ENCODE results near the gene GRIK3. TPM values are rescaled to one million over a fixed set of nuclear protein-coding genes. Genes with fewer than 3 reads are reported as not detected.

GRIK3 gene
- total and polyA plus RNA-seq, 7 experiments from 2014 or later = not detected

DNA sequence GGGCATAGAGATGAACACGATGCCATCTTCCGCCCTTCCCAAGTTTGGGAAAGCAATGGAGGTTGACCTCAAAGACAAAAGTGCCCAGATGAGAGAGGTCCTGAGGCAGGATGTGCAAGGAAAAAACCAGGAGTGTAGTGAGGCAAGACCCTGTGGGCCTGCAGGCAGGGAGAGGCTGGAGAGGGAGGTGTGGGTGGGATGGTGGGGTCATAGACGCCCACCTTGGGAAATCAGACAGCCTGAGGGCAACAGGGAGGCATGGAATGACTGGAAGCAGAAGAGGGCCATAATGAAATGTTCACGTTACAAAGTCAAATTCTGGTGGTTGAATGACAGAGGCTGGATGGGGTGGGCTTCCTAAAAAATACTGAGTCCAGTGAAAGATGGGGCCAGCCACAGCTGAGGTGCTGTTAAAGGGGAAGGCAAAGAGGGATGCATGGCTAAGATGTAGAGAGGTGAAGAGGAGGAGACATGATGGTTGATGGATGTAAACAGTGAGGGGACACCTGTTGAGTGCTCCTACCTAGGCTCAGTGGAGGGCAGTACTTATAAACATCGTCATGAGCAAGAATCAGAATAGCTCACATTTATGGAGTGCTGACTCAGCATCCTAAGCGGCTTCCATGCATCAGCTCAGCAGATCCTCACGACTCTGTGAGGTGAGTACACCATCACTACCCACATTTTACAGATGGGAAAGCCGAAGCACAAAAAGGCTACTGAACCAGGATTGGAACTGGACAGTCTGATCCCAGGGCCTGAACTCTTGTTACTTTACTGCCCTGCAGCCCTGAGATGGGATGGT, 42.0 kb downstream of the GRIK3 start:
- ATAC-seq (no peak), DNase-seq (no peak)
- no peak overlapping the region for H3K4me3 ChIP-seq (ENCODE audit: low read length)
- Mint-ChIP-seq H3K4me1 (peaks cover 0 to 1% (median 0%) of the 10 kb centered on the region in 7 donors), H3K27ac (peak overlapping the region in 1 of 9 donors; percentile 34), H3K36me3 (no peaks in the 10 kb centered on the region), H3K27me3 (peaks cover 2 to 39% (median 22%) of the 10 kb centered on the region in 5 donors), H3K9me3 (peaks cover 0 to 2% (median 0%) of the 10 kb centered on the region in 11 donors), H3K4me3 (peak overlapping the region in 1 of 10 donors; percentile 46)
- intact Hi-C loops (cut with micrococcal nuclease) = no loop called here
- ChIA-PET CTCF (no interaction called here), POLR2A (no interaction called here)
- no peaks in the 10 kb centered on the region for H3K36me3 ChIP-seq (ENCODE audit: control insufficient read depth in 2 of 3, insufficient read depth in 3 of 3, low read length in 3 of 3)
- no peaks in the 10 kb centered on the region for H3K27me3 ChIP-seq (ENCODE audit: control insufficient read depth in 2 of 2, insufficient read depth in 2 of 2, low read length in 2 of 2)
- H3K4me1 ChIP-seq (ENCODE audit: control insufficient read depth in 2 of 2, insufficient read depth in 2 of 2, low read length in 2 of 2) = no peaks in the 10 kb centered on the region
- H3K27ac ChIP-seq (ENCODE audit: low read depth, low read length) = no peak overlapping the region
- H3K9me3 ChIP-seq (ENCODE audit: control insufficient read depth in 2 of 3, low read length in 3 of 3) = no peaks in the 10 kb centered on the region

DNA sequence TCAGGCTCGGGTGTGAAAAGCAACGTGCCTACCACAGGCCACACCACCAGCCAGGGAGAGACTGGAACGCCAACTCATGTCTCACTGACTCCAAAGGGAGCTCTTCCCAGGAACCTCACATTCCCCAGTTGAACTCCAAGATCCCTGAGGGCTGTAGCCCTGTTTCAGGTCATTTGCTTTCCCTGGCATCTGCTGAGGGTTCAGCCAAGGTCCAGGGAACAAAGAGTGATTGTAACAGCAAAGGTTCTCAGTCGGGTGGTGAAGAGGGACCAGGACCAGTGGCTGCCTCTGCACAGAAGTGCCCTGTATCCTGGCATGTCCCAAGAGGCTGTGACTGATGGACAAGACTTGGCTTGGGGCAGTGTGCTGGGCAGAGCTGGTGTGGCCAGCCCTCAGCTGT, 42.8 kb downstream of the GRIK3 start:
- no peaks in the 10 kb centered on the region for H3K27me3 ChIP-seq (ENCODE audit: control insufficient read depth in 2 of 2, insufficient read depth in 2 of 2, low read length in 2 of 2)
- ChIA-PET POLR2A (no interaction called here), CTCF (no interaction called here)
- Mint-ChIP-seq H3K4me1 (peaks cover 0 to 1% (median 0%) of the 10 kb centered on the region in 7 donors), H3K9me3 (peaks cover 0 to 2% (median 0%) of the 10 kb centered on the region in 11 donors), H3K27me3 (peaks cover 2 to 32% (median 15%) of the 10 kb centered on the region in 5 donors), H3K4me3 (no peak overlapping the region), H3K36me3 (no peaks in the 10 kb centered on the region), H3K27ac (no peak overlapping the region)
- ATAC-seq = no peak
- intact Hi-C loops (cut with micrococcal nuclease) = no loop called here
- H3K4me3 ChIP-seq (ENCODE audit: low read length) = no peak overlapping the region
- H3K4me1 ChIP-seq (ENCODE audit: control insufficient read depth in 2 of 2, insufficient read depth in 2 of 2, low read length in 2 of 2) = no peaks in the 10 kb centered on the region
- no peaks in the 10 kb centered on the region for H3K9me3 ChIP-seq (ENCODE audit: control insufficient read depth in 2 of 3, low read length in 3 of 3)
- DNase-seq = no peak
- no peak overlapping the region for H3K27ac ChIP-seq (ENCODE audit: low read depth, low read length)
- H3K36me3 ChIP-seq (ENCODE audit: control insufficient read depth in 2 of 3, insufficient read depth in 3 of 3, low read length in 3 of 3) = no peaks in the 10 kb centered on the region

DNA sequence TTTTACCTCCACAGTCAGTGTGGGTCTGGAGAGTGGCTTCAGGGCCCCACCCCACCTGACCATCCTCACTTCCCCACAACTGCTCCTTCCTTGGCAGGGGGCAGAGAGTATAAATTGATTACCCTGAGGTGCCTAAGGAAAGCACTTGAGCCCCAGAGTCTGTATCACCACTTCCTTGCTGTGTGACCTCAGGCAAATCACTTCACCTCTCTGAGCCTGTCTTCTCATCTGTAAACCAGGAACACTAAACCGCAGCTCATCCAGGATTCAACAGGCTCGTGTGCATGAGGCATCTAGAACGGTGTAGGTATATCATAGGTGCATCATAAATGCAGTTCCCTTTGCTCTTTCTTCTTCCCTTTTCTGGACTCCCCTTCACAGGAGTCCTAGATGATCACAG, 43.4 kb downstream of the GRIK3 start:
- no peaks in the 10 kb centered on the region for H3K4me1 ChIP-seq (ENCODE audit: control insufficient read depth in 2 of 2, insufficient read depth in 2 of 2, low read length in 2 of 2)

DNA sequence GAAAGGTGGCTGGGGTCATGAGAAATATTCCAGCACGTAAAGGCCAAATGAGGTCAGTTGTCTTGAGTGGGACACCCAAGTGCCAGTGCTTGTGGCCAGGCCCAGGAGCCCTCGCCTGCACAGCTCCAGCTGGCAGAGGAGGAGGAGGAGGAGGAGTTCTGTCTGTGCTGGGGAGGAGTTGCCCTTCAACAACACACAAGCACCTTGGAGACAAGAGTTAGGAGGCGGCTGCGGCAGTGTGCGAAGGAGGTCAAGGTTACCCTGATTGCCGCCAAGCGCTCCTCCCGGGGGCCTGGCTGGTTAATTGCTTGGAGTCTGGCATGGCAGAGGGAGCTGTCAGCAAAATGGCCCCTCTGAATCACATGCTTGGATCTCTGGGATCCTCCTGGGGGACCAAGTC, 45.1 kb downstream of the GRIK3 start:
- intact Hi-C loops (cut with micrococcal nuclease) = no loop called here
- H3K9me3 Mint-ChIP-seq = peaks cover 0 to 2% (median 0%) of the 10 kb centered on the region in 11 donors
- no peaks in the 10 kb centered on the region for H3K36me3 ChIP-seq (ENCODE audit: control insufficient read depth in 2 of 3, insufficient read depth in 3 of 3, low read length in 3 of 3)
- ATAC-seq (no peak), DNase-seq (no peak)
- H3K27me3 ChIP-seq (ENCODE audit: control insufficient read depth in 2 of 2, insufficient read depth in 2 of 2, low read length in 2 of 2) = no peaks in the 10 kb centered on the region
- no peak overlapping the region for H3K27ac Mint-ChIP-seq
- no peak overlapping the region for H3K4me3 ChIP-seq (ENCODE audit: low read length)
- no peaks in the 10 kb centered on the region for H3K36me3 Mint-ChIP-seq
- H3K4me1 Mint-ChIP-seq = peaks cover 0 to 1% (median 0%) of the 10 kb centered on the region in 7 donors
- no peak overlapping the region for H3K4me3 Mint-ChIP-seq
- ChIA-PET POLR2A (no interaction called here), CTCF (no interaction called here)
- H3K4me1 ChIP-seq (ENCODE audit: control insufficient read depth in 2 of 2, insufficient read depth in 2 of 2, low read length in 2 of 2) = no peaks in the 10 kb centered on the region
- peaks cover 2 to 32% (median 15%) of the 10 kb centered on the region in 5 donors for H3K27me3 Mint-ChIP-seq
- H3K9me3 ChIP-seq (ENCODE audit: control insufficient read depth in 2 of 3, low read length in 3 of 3) = no peaks in the 10 kb centered on the region
- no peak overlapping the region for H3K27ac ChIP-seq (ENCODE audit: low read depth, low read length)

More for the DNA sequence above, 43.4 kb downstream of the GRIK3 start:
- Histone ChIP-seq H3K27ac (ENCODE audit: low read depth, low read length) (no peak overlapping the region), H3K4me3 (ENCODE audit: low read length) (no peak overlapping the region), H3K9me3 (ENCODE audit: control insufficient read depth in 2 of 3, low read length in 3 of 3) (no peaks in the 10 kb centered on the region), H3K36me3 (ENCODE audit: control insufficient read depth in 2 of 3, insufficient read depth in 3 of 3, low read length in 3 of 3) (no peaks in the 10 kb centered on the region), H3K27me3 (ENCODE audit: control insufficient read depth in 2 of 2, insufficient read depth in 2 of 2, low read length in 2 of 2) (no peaks in the 10 kb centered on the region)
- no peak for DNase-seq
- POLR2A ChIA-PET = no interaction called here
- CTCF ChIA-PET = no interaction called here
- H3K27ac Mint-ChIP-seq = no peak overlapping the region
- H3K4me3 Mint-ChIP-seq = no peak overlapping the region
- peaks cover 2 to 30% (median 13%) of the 10 kb centered on the region in 5 donors for H3K27me3 Mint-ChIP-seq
- no peak for ATAC-seq
- H3K36me3 Mint-ChIP-seq = no peaks in the 10 kb centered on the region
- H3K4me1 Mint-ChIP-seq = peaks cover 0 to 1% (median 0%) of the 10 kb centered on the region in 7 donors
- intact Hi-C loops (cut with micrococcal nuclease) = no loop called here
- H3K9me3 Mint-ChIP-seq = peaks cover 0 to 2% (median 0%) of the 10 kb centered on the region in 11 donors

DNA sequence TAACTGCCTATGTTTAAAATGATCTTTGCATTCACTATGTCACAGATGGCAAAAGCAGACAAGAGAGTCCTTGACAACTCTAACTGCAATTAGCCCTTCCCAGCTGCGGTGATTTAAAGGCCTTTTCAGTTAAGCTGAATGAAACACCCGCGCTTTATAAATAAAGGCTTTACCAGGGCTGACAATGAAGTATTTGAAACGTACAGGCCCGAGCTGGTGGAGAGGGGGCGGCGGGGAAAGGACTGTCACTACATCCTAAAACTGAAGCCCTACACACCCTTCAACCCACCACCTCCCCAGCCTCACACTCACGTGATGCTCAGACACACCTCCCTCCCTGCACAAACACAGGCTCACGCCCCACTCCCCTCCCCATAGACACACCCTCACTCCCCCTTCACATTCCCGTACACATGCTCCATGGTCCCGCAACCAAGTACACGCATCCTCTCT, 45.5 kb downstream of the GRIK3 start:
- H3K27me3 Mint-ChIP-seq = peaks cover under 1 to 32% (median 15%) of the 10 kb centered on the region in 5 donors
- Histone ChIP-seq H3K27ac (ENCODE audit: low read depth, low read length) (no peak overlapping the region), H3K36me3 (ENCODE audit: control insufficient read depth in 2 of 3, insufficient read depth in 3 of 3, low read length in 3 of 3) (no peaks in the 10 kb centered on the region), H3K27me3 (ENCODE audit: control insufficient read depth in 2 of 2, insufficient read depth in 2 of 2, low read length in 2 of 2) (no peaks in the 10 kb centered on the region), H3K4me1 (ENCODE audit: control insufficient read depth in 2 of 2, insufficient read depth in 2 of 2, low read length in 2 of 2) (no peaks in the 10 kb centered on the region), H3K4me3 (ENCODE audit: low read length) (no peak overlapping the region), H3K9me3 (ENCODE audit: control insufficient read depth in 2 of 3, low read length in 3 of 3) (no peaks in the 10 kb centered on the region)
- no peak overlapping the region for H3K27ac Mint-ChIP-seq
- H3K9me3 Mint-ChIP-seq = peaks cover 0 to 2% (median 0%) of the 10 kb centered on the region in 11 donors
- intact Hi-C loops (cut with micrococcal nuclease) = no loop called here
- no peak for ATAC-seq
- H3K36me3 Mint-ChIP-seq = no peaks in the 10 kb centered on the region
- CTCF ChIA-PET = no interaction called here
- POLR2A ChIA-PET = no interaction called here
- no peak overlapping the region for H3K4me3 Mint-ChIP-seq
- no peak for DNase-seq
- peaks cover 0 to 1% (median 0%) of the 10 kb centered on the region in 7 donors for H3K4me1 Mint-ChIP-seq

DNA sequence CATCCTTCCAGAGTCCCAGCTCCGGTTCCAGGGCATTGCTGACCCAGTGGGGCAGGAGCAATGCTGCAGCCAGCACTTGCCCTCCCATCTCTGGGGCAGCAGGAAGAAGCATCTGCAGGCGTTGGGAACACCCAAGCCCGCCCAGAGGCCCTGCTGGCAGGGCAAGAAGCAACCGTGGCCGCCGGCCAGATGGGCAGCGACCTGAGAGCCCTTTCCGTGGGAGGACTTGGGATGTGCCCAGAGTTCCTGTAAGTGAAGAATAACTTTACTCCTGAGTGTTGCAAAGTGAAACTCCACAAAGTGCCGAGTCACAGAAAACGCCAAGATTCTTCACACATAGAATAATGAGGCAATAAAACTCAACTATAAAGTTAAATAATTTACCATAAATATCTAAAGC, 46.0 kb downstream of the GRIK3 start:
- ChIA-PET CTCF (no interaction called here), POLR2A (no interaction called here)
- Mint-ChIP-seq H3K27ac (no peak overlapping the region), H3K4me3 (no peak overlapping the region), H3K27me3 (peaks cover 0 to 32% (median 16%) of the 10 kb centered on the region in 5 donors), H3K9me3 (peaks cover 0 to 2% (median 0%) of the 10 kb centered on the region in 11 donors), H3K36me3 (no peaks in the 10 kb centered on the region), H3K4me1 (peaks cover 0 to 1% (median 0%) of the 10 kb centered on the region in 7 donors)
- no peaks in the 10 kb centered on the region for H3K4me1 ChIP-seq (ENCODE audit: control insufficient read depth in 2 of 2, insufficient read depth in 2 of 2, low read length in 2 of 2)
- H3K4me3 ChIP-seq (ENCODE audit: low read length) = no peak overlapping the region
- no peaks in the 10 kb centered on the region for H3K27me3 ChIP-seq (ENCODE audit: control insufficient read depth in 2 of 2, insufficient read depth in 2 of 2, low read length in 2 of 2)
- H3K36me3 ChIP-seq (ENCODE audit: control insufficient read depth in 2 of 3, insufficient read depth in 3 of 3, low read length in 3 of 3) = no peaks in the 10 kb centered on the region
- DNase-seq = no peak
- ATAC-seq = no peak
- H3K27ac ChIP-seq (ENCODE audit: low read depth, low read length) = no peak overlapping the region
- H3K9me3 ChIP-seq (ENCODE audit: control insufficient read depth in 2 of 3, low read length in 3 of 3) = no peaks in the 10 kb centered on the region
- intact Hi-C loops (cut with micrococcal nuclease) = no loop called here

DNA sequence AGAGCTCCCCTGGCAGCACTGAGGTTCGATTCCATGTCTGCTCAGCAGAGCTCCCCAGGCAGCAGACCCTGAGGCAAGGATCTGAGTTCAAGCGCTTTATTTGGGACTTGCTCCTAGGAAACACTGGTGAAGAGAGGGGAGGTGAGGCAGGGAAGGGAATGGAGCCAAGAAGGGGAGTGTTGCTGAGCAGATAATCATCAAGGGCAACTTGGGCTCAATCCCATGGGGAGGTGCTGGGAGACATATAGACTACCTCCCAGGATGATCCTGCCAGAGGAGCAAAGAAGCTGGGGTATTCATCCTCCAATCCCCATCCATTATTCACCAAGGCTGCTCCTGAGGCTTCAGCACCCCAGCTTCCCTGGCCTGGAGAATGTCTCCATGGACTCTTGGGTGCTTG, 47.0 kb downstream of the GRIK3 start:
- intact Hi-C loops (cut with micrococcal nuclease) = no loop called here
- Mint-ChIP-seq H3K4me1 (peaks cover 0 to 1% (median 0%) of the 10 kb centered on the region in 7 donors), H3K36me3 (no peaks in the 10 kb centered on the region), H3K27me3 (peaks cover 0 to 39% (median 18%) of the 10 kb centered on the region in 5 donors), H3K4me3 (no peak overlapping the region), H3K27ac (no peak overlapping the region), H3K9me3 (peaks cover 0 to 2% (median 0%) of the 10 kb centered on the region in 11 donors)
- no peak overlapping the region for H3K27ac ChIP-seq (ENCODE audit: low read depth, low read length)
- H3K4me3 ChIP-seq (ENCODE audit: low read length) = no peak overlapping the region
- H3K4me1 ChIP-seq (ENCODE audit: control insufficient read depth in 2 of 2, insufficient read depth in 2 of 2, low read length in 2 of 2) = no peaks in the 10 kb centered on the region
- POLR2A ChIA-PET = no interaction called here
- H3K27me3 ChIP-seq (ENCODE audit: control insufficient read depth in 2 of 2, insufficient read depth in 2 of 2, low read length in 2 of 2) = no peaks in the 10 kb centered on the region
- CTCF ChIA-PET = no interaction called here
- ATAC-seq = no peak
- H3K9me3 ChIP-seq (ENCODE audit: control insufficient read depth in 2 of 3, low read length in 3 of 3) = no peaks in the 10 kb centered on the region
- no peaks in the 10 kb centered on the region for H3K36me3 ChIP-seq (ENCODE audit: control insufficient read depth in 2 of 3, insufficient read depth in 3 of 3, low read length in 3 of 3)
- no peak for DNase-seq

Measured in naive thymus-derived CD4-positive, alpha-beta T cell (primary cell).